H9 (cell line): ENCODE measurements around the gene EXOC2. TPM values are rescaled to one million over a fixed set of nuclear protein-coding genes. Genes with fewer than 3 reads are reported as not detected.

Source experiments
- DNase-seq: peaks from one replicate; pipeline ENCODE4 v3.0.0-alpha.2; 2017
- H2AFZ ChIP-seq: one replicate; pipeline ENCODE4 v1.6.1; 2013; ENCODE audit warnings: mild to moderate bottlenecking, low read length, control low read depth, moderate library complexity
- H2AK5ac ChIP-seq: 2 replicates; pipeline ENCODE4 v1.6.1; 2013; ENCODE audit warnings: low read length, control low read depth, mixed read lengths; ENCODE audit not compliant: insufficient read length
- H2BK120ac ChIP-seq: one replicate; pipeline ENCODE4 v1.6.1; 2013; ENCODE audit warnings: low read depth, mild to moderate bottlenecking, low read length, control low read depth, inconsistent platforms; ENCODE audit not compliant: poor library complexity, severe bottlenecking
- H2BK12ac ChIP-seq: 2 replicates; pipeline ENCODE4 v1.6.1; 2013; ENCODE audit warnings: low read length, control low read depth, mixed read lengths, low read depth; ENCODE audit not compliant: insufficient read length
- H2BK15ac ChIP-seq: 2 replicates; pipeline ENCODE4 v1.6.1; 2013; ENCODE audit warnings: low read depth, low read length, control low read depth
- H2BK20ac ChIP-seq: one replicate; pipeline ENCODE4 v1.6.1; 2013; ENCODE audit warnings: low read depth, mild to moderate bottlenecking, low read length, control low read depth, inconsistent platforms; ENCODE audit not compliant: poor library complexity, severe bottlenecking
- H2BK5ac ChIP-seq: 2 replicates; pipeline ENCODE4 v1.6.1; 2013; ENCODE audit warnings: low read length, control low read depth, mixed read lengths; ENCODE audit not compliant: insufficient read length
- H3K14ac ChIP-seq: 2 replicates; pipeline ENCODE4 v1.6.1; 2013; ENCODE audit warnings: low read length, control low read depth; ENCODE audit not compliant: insufficient read depth
- H3K18ac ChIP-seq: 2 replicates; pipeline ENCODE4 v1.6.1; 2013; ENCODE audit warnings: low read depth, mild to moderate bottlenecking, mixed read lengths, low read length, control low read depth; ENCODE audit not compliant: insufficient read length
- H3K23ac ChIP-seq: 2 replicates; pipeline ENCODE4 v1.6.1; 2013; ENCODE audit warnings: low read length, control low read depth, mixed read lengths, low read depth; ENCODE audit not compliant: insufficient read length
- H3K23me2 ChIP-seq: 2 replicates; pipeline ENCODE4 v1.6.1; 2013; ENCODE audit warnings: low read depth, mild to moderate bottlenecking, mixed read lengths, low read length, control low read depth; ENCODE audit not compliant: insufficient read length, poor library complexity, severe bottlenecking
- H3K27ac ChIP-seq: 2 replicates; pipeline ENCODE4 v1.5.1; 2013; ENCODE audit warnings: low read length, control low read depth, mixed read lengths, low read depth; ENCODE audit not compliant: insufficient read length
- H3K27me3 ChIP-seq: 2 replicates; pipeline ENCODE4 v1.6.1; 2013; ENCODE audit warnings: low read length, control low read depth, inconsistent platforms; ENCODE audit not compliant: insufficient read depth
- H3K4ac ChIP-seq: 2 replicates; pipeline ENCODE4 v1.6.1; 2013; ENCODE audit warnings: low read depth, mild to moderate bottlenecking, control low read depth, inconsistent platforms, low read length, moderate library complexity
- H3K4me1 ChIP-seq: 2 replicates; pipeline ENCODE4 v1.6.1; 2013; ENCODE audit warnings: low read length, control low read depth, inconsistent platforms; ENCODE audit not compliant: insufficient read depth
- H3K4me2 ChIP-seq: 2 replicates; pipeline ENCODE4 v1.6.1; 2013; ENCODE audit warnings: low read length, control low read depth, mixed read lengths; ENCODE audit not compliant: insufficient read length, insufficient read depth
- H3K56ac ChIP-seq: 2 replicates; pipeline ENCODE4 v1.6.1; 2013; ENCODE audit warnings: low read depth, mild to moderate bottlenecking, mixed read lengths, low read length, control low read depth; ENCODE audit not compliant: insufficient read length
- H3K79me1 ChIP-seq: 2 replicates; pipeline ENCODE4 v1.6.1; 2013; ENCODE audit warnings: low read depth, mild to moderate bottlenecking, moderate library complexity, low read length, control low read depth, inconsistent platforms; ENCODE audit not compliant: insufficient read depth, poor library complexity, severe bottlenecking
- H3K79me2 ChIP-seq: 2 replicates; pipeline ENCODE4 v1.6.1; 2013; ENCODE audit warnings: low read length, control low read depth, inconsistent platforms; ENCODE audit not compliant: insufficient read depth
- H3K9ac ChIP-seq: 2 replicates; pipeline ENCODE4 v1.6.1; 2013; ENCODE audit warnings: low read length, control low read depth, mixed read lengths; ENCODE audit not compliant: insufficient read length; ENCODE audit errors: extremely low read depth
- H3K9me3 ChIP-seq: one replicate; pipeline ENCODE4 v1.6.1; 2013; ENCODE audit warnings: low read depth, low read length, inconsistent platforms; ENCODE audit not compliant: control insufficient read depth
- H3T11ph ChIP-seq: one replicate; pipeline ENCODE4 v1.6.1; 2013; ENCODE audit warnings: mild to moderate bottlenecking, low read length, control low read depth, inconsistent platforms
- H4K20me1 ChIP-seq: one replicate; pipeline ENCODE4 v1.6.1; 2013; ENCODE audit not compliant: control insufficient read depth, insufficient read length, insufficient read depth
- H4K5ac ChIP-seq: 2 replicates; pipeline ENCODE4 v1.6.1; 2013; ENCODE audit warnings: low read depth, mild to moderate bottlenecking, mixed read lengths, low read length, control low read depth; ENCODE audit not compliant: insufficient read length
- H4K8ac ChIP-seq: replicated peaks from 2 replicates; pipeline ENCODE4 v1.6.1; 2013; ENCODE audit warnings: low read length, control low read depth, mixed read lengths, low read depth; ENCODE audit not compliant: insufficient read length
- H4K91ac ChIP-seq: 2 replicates; pipeline ENCODE4 v1.6.1; 2013; ENCODE audit warnings: low read depth, mild to moderate bottlenecking, moderate library complexity, mixed read lengths, low read length, control low read depth; ENCODE audit not compliant: insufficient read length
- H3K27ac Mint-ChIP-seq, 3 experiments: 2 replicates in 2 of 3; 3 replicates in 1 of 3; pipeline ENCODE4 v1.8.0; 2020 to 2021; ENCODE audit warnings: mixed read lengths in 3 of 3, mild to moderate bottlenecking in 1 of 3, moderate library complexity in 1 of 3
- H3K27me3 Mint-ChIP-seq: 2 replicates; pipeline ENCODE4 v1.8.0; 2021; ENCODE audit warnings: low read depth, mild to moderate bottlenecking, moderate library complexity, mixed read lengths
- H3K36me3 Mint-ChIP-seq, 3 experiments: 2 replicates in 2 of 3; 3 replicates in 1 of 3; pipeline ENCODE4 v1.8.0; 2020 to 2021; ENCODE audit warnings: low read depth in 3 of 3, mixed read lengths in 3 of 3; ENCODE audit not compliant: insufficient read depth in 1 of 3
- H3K4me1 Mint-ChIP-seq, 2 experiments: 2 replicates each; pipeline ENCODE4 v1.8.0; 2020; ENCODE audit warnings: mixed read lengths in 2 of 2
- H3K4me3 Mint-ChIP-seq, 2 experiments: 2 replicates in 1 of 2; 3 replicates in 1 of 2; pipeline ENCODE4 v1.8.0; 2020 to 2021; ENCODE audit warnings: mild to moderate bottlenecking in 2 of 2, mixed read lengths in 2 of 2, moderate library complexity in 1 of 2
- H3K9me3 Mint-ChIP-seq, 2 experiments: 2 replicates in 1 of 2; 3 replicates in 1 of 2; pipeline ENCODE4 v1.8.0; 2020; ENCODE audit warnings: mild to moderate bottlenecking in 2 of 2, mixed read lengths in 2 of 2, moderate library complexity in 1 of 2
- WGBS: extraction: QIAGEN DNeasy Blood & Tissue Kit; methylation state at CpG from one replicate; pipeline ENCODE4 v1.1.7; 2013; ENCODE audit warnings: missing lambda C conversion rate, low lambda C conversion rate, mixed read lengths; ENCODE audit not compliant: insufficient read length; ENCODE audit errors: extremely low coverage; 5-methylcytosine and 5-hydroxymethylcytosine counted together
- total RNA-seq: library from RNA; stranded (reverse); gene quantifications from 2 replicates; pipeline ENCODE4 v1.2.1, GENCODE V29; 2021
- TF ChIP-seq, protein P1 (sequence below): fragments of 200-600 bp; sonication (generic); conservative IDR thresholded peaks from 3 replicates; pipeline ENCODE4 v1.8.0; 2021; ENCODE audit warnings: antibody characterized with exemption, mild to moderate bottlenecking

The EXOC2 gene
- total RNA-seq, 1 experiment from 2014 or later, result 29.9 TPM

DNA sequence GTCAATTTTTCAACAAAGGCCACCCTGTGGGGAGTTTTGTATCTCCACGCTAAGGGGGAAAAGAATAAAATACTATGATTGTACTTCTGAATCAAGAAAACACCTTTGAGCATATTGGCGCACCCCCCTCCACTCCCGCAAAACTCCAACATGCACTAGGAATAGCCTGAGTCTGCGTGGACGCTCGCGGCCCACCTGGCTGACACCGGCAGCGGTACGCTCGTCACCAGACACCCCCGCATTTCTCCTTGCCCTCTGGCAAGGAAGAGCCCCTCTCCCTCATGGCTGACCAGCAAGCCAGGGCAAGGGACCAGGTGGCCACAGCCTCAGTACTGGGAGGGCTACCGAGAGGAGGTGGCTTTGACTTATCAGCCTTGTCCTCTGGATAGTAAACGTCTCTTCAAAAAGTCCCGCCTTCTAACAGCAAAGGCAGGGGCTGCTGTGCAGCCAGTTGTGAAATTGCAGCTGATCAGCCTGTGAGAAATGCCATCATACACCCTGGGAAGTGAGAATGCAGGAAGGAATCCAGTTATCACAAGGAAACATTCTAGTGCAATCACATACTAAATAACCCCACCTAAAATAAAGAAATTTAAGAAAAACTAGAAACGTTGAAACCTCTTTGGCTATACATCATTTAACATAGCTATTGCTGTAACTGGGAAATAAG lies 120.2 kb downstream of the EXOC2 start:
- Histone ChIP-seq H4K91ac (no peak overlapping the region), H4K5ac (no peak overlapping the region), H3K9ac (no peak overlapping the region), H3K4me1 (no peaks in the 10 kb centered on the region), H2BK120ac (no peak overlapping the region), H2BK20ac (no peak overlapping the region), H3K79me2 (no peaks in the 10 kb centered on the region), H2BK5ac (no peak overlapping the region), H2AFZ (no peak overlapping the region), H3K23ac (no peak overlapping the region), H2BK12ac (no peak overlapping the region), H3K79me1 (no peaks in the 10 kb centered on the region), H2AK5ac (no peak overlapping the region), H3K27me3 (no peaks in the 10 kb centered on the region), H4K8ac (no peak overlapping the region), H3K14ac (no peak overlapping the region), H3K23me2 (no peaks in the 10 kb centered on the region), H3K27ac (no peak overlapping the region), H3K56ac (no peak overlapping the region), H3K4me2 (no peak overlapping the region), H4K20me1 (no peaks in the 10 kb centered on the region), H3K18ac (no peak overlapping the region), H3K9me3 (peaks cover 7% of the 10 kb centered on the region), H2BK15ac (no peak overlapping the region), H3K4ac (no peak overlapping the region), H3T11ph (no peak overlapping the region)
- H3K4me1 Mint-ChIP-seq, result no peaks in the 10 kb centered on the region
- H3K36me3 Mint-ChIP-seq, result peaks cover 43 to 74% (median 56%) of the 10 kb centered on the region in 3 experiments
- H3K9me3 Mint-ChIP-seq, result peaks cover 12 to 13% of the 10 kb centered on the region in 2 experiments; a peak in 4 of 5 replicates
- H3K27me3 Mint-ChIP-seq, result no peaks in the 10 kb centered on the region
- H3K27ac Mint-ChIP-seq, result no peak overlapping the region
- TF ChIP-seq, protein P1, sequence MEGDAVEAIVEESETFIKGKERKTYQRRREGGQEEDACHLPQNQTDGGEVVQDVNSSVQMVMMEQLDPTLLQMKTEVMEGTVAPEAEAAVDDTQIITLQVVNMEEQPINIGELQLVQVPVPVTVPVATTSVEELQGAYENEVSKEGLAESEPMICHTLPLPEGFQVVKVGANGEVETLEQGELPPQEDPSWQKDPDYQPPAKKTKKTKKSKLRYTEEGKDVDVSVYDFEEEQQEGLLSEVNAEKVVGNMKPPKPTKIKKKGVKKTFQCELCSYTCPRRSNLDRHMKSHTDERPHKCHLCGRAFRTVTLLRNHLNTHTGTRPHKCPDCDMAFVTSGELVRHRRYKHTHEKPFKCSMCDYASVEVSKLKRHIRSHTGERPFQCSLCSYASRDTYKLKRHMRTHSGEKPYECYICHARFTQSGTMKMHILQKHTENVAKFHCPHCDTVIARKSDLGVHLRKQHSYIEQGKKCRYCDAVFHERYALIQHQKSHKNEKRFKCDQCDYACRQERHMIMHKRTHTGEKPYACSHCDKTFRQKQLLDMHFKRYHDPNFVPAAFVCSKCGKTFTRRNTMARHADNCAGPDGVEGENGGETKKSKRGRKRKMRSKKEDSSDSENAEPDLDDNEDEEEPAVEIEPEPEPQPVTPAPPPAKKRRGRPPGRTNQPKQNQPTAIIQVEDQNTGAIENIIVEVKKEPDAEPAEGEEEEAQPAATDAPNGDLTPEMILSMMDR, result no peak
- DNase-seq, result no peak
- WGBS, result no CpG with 5 or more reads among the region's 16 CpGs
- H3K4me3 Mint-ChIP-seq, result no peak overlapping the region
